Skeletal muscle tissue (tissue), 4 donors: ENCODE data around the gene HAPLN3. TPM values are rescaled to one million over a fixed set of nuclear protein-coding genes. Genes with fewer than 3 reads are reported as not detected.

Source experiments
- H3K27ac ChIP-seq: one replicate; pipeline ENCODE4 v1.7.0; 2013; ENCODE audit warnings: mild to moderate bottlenecking, low read depth, low read length, inconsistent platforms
- H3K27me3 ChIP-seq, 3 donors: one replicate each; pipeline ENCODE4 v1.7.0; 2013; ENCODE audit warnings: low read length in 3 of 3; ENCODE audit not compliant: control insufficient read depth in 3 of 3, insufficient read depth in 3 of 3
- H3K36me3 ChIP-seq, 3 donors: one replicate each; pipeline ENCODE4 v1.7.0; 2013; ENCODE audit warnings: low read length in 3 of 3; ENCODE audit not compliant: control insufficient read depth in 3 of 3, insufficient read depth in 3 of 3
- H3K4me1 ChIP-seq, 3 donors: one replicate each; pipeline ENCODE4 v1.7.0; 2013; ENCODE audit warnings: low read length in 3 of 3, mild to moderate bottlenecking in 3 of 3; ENCODE audit not compliant: control insufficient read depth in 3 of 3, insufficient read depth in 3 of 3
- H3K4me3 ChIP-seq, 3 donors: one replicate each; pipeline ENCODE4 v1.7.0; 2013; ENCODE audit warnings: low read length in 3 of 3
- H3K9ac ChIP-seq, 3 donors: one replicate each; pipeline ENCODE4 v1.7.0; 2013; ENCODE audit warnings: low read length in 3 of 3, mild to moderate bottlenecking in 3 of 3, moderate library complexity in 2 of 3, low read depth in 1 of 3
- H3K9me3 ChIP-seq, 3 donors: one replicate each; pipeline ENCODE4 v1.7.0; 2013; ENCODE audit warnings: low read length in 3 of 3; ENCODE audit not compliant: control insufficient read depth in 3 of 3
- total RNA-seq: library from RNA; depleted of rRNA; stranded (reverse); fragments of >200 nt; gene quantifications from one replicate; pipeline ENCODE4 v1.2.3, GENCODE V29; 2014
- donor health status: Osteomylitis.

HAPLN3 gene
- total RNA-seq, 1 donor from 2014 or later, result 6.3 TPM

DNA sequence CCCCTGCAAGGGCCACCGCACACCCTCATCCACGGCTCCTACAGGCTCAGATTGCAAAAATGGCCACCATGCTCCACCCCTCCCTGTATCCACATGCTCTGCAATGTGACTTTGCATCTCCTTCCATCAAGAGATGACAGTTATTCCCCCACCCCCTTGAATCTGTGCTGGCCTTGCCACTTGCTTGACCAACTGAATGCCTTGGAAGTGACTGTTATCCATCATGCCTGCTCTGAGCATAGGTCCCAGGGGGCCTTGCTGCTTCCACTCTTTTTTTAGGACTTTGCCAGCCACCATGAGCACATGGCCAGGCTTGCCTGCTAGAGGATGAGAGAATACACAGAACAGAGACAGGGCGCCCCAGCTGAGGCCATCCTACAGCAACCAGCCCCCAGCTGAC, 13.6 kb downstream of the HAPLN3 start:
- H3K9me3 ChIP-seq, result no peaks in the 10 kb centered on the region
- no peak overlapping the region for H3K9ac ChIP-seq
- H3K27ac ChIP-seq, result no peak overlapping the region
- peaks cover 0 to 16% (median 0%) of the 10 kb centered on the region in 3 donors for H3K36me3 ChIP-seq
- H3K27me3 ChIP-seq, result no peaks in the 10 kb centered on the region
- H3K4me1 ChIP-seq, result no peaks in the 10 kb centered on the region
- no peak overlapping the region for H3K4me3 ChIP-seq

DNA sequence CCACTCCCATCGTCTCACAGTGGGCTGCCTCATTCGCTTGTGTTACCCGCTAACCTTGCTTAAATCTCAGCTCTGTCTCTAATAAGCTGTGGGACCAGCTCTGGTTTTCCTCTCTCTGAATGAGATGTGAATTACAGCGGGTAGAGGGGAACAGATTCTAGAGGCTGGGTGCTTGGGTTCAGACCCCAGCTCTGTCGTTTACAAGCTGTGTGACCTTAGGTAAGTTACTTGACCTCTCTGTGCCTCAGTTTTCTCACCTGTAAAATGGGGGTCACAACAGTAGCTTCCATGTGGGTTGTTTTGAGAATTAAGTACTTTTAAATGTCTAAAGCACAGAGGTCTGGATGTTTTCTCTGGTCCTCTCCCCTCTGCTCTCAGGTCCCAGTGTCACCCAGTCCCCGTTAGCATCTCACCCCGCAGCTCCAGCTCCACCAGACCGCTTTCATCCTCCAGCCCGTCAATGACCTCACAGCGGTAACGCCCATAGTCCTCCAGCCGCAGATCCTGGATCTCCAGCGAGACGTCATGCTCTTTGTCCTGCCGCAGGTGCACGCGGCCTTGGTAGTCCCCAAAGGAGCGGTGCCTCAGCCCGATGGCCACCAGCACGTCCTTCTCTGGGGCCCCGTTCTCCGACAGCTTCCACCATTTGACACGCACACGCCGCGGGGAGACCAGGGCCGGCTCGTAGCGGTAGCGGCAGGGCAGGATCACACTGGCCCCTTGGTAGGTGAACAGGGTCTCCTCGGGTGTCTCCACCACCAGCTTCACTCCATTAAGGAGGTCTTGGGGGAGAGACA, 14.2 kb downstream of the HAPLN3 start:
- Histone ChIP-seq H3K27ac (no peak overlapping the region), H3K4me3 (no peak overlapping the region), H3K9me3 (no peaks in the 10 kb centered on the region), H3K9ac (no peak overlapping the region), H3K36me3 (peaks cover 0 to 15% (median 0%) of the 10 kb centered on the region in 3 donors), H3K27me3 (no peaks in the 10 kb centered on the region), H3K4me1 (no peaks in the 10 kb centered on the region)

DNA sequence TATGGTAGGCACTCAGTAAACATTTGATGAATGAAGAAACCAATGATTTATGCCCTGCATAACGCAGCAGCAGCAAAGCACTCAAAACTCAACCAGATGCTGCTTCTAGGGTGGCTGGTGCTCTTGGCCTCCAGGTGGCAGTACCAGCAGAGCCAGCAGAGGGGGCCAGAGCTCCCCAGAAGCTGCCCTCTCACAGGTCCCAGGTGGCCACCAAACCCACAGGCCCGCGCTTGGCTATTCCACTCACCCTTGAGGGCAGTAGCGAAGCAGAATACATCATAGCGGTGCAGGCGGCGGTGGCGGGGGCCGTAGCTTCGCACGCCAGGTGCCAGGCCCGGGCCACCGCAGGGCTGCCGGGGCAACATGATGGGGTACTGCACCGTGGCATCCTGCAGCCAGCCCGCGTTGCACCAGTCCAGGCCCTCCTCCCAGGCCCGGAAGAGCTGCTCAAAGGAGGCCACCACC, 16.6 kb downstream of the HAPLN3 start:
- H3K9me3 ChIP-seq, result no peaks in the 10 kb centered on the region
- peaks cover 0 to 4% (median 0%) of the 10 kb centered on the region in 3 donors for H3K27me3 ChIP-seq
- peaks cover 0 to 3% (median 2%) of the 10 kb centered on the region in 3 donors for H3K4me1 ChIP-seq
- no peak overlapping the region for H3K27ac ChIP-seq
- H3K4me3 ChIP-seq, result no peak overlapping the region
- no peak overlapping the region for H3K9ac ChIP-seq
- H3K36me3 ChIP-seq, result peaks cover 0 to 12% (median 0%) of the 10 kb centered on the region in 3 donors

DNA sequence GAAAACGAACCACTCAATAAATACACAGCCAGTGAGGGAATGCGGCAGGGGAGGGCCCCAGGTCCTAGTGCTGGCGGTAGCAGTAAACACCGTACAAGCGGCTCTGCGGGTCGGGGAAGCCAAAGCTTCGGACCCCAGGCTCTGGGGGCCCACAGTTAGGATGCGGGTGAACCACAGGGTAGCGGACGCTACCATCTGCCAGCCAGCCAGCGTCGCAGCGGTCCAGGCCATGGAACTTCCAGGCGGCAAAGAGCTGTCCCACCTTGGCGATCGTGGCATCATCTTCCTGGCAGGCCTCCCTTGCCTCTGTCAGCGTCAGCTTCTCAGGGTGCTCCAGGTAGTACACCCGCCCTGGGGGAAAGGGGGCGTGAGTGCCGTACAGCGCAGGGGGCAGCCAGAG, 17.4 kb downstream of the HAPLN3 start:
- Histone ChIP-seq H3K27me3 (peaks cover 0 to 8% (median 2%) of the 10 kb centered on the region in 3 donors), H3K36me3 (peaks cover 0 to 12% (median 0%) of the 10 kb centered on the region in 3 donors), H3K9me3 (no peaks in the 10 kb centered on the region), H3K9ac (no peak overlapping the region), H3K27ac (no peak overlapping the region), H3K4me1 (peaks cover 0 to 3% (median 2%) of the 10 kb centered on the region in 3 donors), H3K4me3 (no peak overlapping the region)

DNA sequence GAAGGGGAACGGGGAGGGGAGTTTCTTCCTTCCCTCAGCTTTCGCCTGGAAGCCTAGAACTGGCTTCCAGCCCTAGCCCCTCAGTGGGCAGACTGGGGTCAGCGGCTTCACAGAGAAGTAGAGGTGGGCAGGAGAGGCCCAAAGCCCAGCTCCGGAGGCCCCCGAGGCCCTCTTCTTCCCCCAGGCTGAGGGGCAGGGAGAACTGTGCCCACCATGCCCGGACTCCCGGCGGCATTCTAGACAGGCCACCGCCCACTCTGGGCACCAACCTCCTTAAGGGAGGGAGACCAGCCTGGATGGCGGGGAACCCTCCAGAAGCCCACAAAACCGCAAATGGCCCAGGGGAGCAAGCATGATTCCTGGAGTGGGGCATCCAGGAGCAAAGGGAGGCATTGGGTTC, 17.9 kb downstream of the HAPLN3 start:
- peaks cover 0 to 9% (median 4%) of the 10 kb centered on the region in 3 donors for H3K27me3 ChIP-seq
- H3K27ac ChIP-seq, result no peak overlapping the region
- H3K36me3 ChIP-seq, result peaks cover 0 to 12% (median 0%) of the 10 kb centered on the region in 3 donors
- peaks cover 0 to 3% (median 2%) of the 10 kb centered on the region in 3 donors for H3K4me1 ChIP-seq
- no peaks in the 10 kb centered on the region for H3K9me3 ChIP-seq
- no peak overlapping the region for H3K9ac ChIP-seq
- H3K4me3 ChIP-seq, result no peak overlapping the region

DNA sequence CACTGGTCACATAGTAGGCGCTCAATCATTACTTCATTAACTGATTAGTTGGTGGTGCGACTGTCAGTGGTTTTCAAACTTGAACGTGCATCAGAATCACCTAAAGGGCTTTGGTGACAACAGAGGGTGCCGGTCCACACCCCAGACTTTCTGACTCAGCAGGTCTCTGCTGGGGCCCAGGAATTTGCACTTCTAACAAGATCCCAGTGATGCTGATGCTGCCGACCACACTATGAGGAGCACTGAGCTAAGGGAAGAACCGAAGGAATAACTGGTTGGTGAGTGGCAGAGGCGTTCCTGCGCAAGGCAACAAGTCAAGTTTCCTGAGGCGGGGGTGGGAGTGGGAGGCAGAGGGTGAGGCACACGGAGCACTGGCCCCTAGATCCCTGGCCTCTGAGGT, 18.8 kb downstream of the HAPLN3 start:
- Histone ChIP-seq H3K4me1 (peaks cover 0 to 3% (median 2%) of the 10 kb centered on the region in 3 donors), H3K9me3 (no peaks in the 10 kb centered on the region), H3K9ac (no peak overlapping the region), H3K4me3 (no peak overlapping the region), H3K27ac (no peak overlapping the region), H3K27me3 (peaks cover 0 to 17% (median 8%) of the 10 kb centered on the region in 3 donors), H3K36me3 (peaks cover 0 to 12% (median 0%) of the 10 kb centered on the region in 3 donors)

DNA sequence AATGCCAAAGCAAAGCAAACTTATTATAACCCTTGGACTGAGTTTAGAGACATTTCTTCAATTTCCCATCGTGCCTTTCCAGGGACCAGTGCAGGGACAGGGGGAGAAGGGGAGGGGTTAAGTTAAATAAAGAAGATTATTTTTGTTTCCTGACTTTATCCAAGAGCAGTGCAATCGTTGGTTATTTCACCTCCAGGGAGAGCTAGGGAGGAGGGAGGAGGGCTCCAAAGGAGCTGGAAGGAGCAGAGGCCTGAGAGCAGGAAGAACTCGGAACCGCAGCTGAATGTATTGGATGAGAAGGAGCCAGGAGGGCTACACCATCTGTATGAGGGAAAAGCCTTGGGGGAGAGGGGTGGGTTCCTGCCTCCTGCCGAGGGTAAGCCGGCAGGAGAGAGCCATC, 20.7 kb downstream of the HAPLN3 start:
- peaks cover 0 to 3% (median 2%) of the 10 kb centered on the region in 3 donors for H3K4me1 ChIP-seq
- H3K36me3 ChIP-seq, result no peaks in the 10 kb centered on the region
- H3K9ac ChIP-seq, result peak overlapping the region in 2 of 3 donors; percentile 8 to 32
- no peaks in the 10 kb centered on the region for H3K9me3 ChIP-seq
- no peak overlapping the region for H3K27ac ChIP-seq
- no peak overlapping the region for H3K4me3 ChIP-seq
- peaks cover 0 to 17% (median 9%) of the 10 kb centered on the region in 3 donors for H3K27me3 ChIP-seq

DNA sequence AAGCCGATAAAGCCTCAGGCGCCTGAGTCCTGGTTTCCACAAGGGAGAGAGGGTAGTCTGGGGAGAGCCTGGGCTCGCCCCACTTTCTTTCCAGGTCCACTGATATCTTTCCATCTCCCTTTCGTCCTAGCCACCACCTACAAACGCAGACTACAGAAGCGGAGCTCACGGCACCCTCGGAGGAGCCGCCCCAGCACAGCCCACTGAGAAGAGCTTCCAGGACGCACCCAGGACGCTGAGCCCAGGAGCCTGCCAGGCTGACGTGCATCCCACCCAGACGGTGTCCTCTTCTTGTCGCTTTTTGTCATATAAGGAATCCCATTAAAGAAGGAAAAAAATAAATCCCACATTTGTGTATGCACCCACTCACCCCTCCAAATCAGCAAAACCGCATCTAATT, 21.1 kb downstream of the HAPLN3 start:
- H3K4me3 ChIP-seq, result no peak overlapping the region
- H3K27me3 ChIP-seq, result peaks cover 0 to 17% (median 9%) of the 10 kb centered on the region in 3 donors
- H3K9me3 ChIP-seq, result no peaks in the 10 kb centered on the region
- peak overlapping the region in 1 of 3 donors; percentile 32 for H3K9ac ChIP-seq
- no peak overlapping the region for H3K27ac ChIP-seq
- peaks cover 0 to 3% (median 2%) of the 10 kb centered on the region in 3 donors for H3K4me1 ChIP-seq
- H3K36me3 ChIP-seq, result no peaks in the 10 kb centered on the region

DNA sequence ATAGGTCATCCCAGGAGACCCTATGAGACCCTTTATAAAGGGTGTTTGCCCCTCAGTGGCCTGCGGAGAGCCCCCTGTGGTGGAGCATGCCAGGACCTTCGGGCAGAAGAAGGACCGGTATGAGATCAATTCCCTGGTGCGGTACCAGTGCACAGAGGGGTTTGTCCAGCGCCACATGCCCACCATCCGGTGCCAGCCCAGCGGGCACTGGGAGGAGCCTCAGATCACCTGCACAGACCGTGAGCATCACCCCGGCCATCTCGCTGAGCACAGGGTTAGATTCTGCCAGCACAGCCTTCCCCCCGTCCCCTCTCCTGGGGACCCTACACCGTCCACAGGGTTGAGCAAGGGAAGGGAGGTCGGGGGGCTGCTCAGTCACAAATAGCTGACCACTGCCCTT, 21.6 kb downstream of the HAPLN3 start:
- no peak overlapping the region for H3K9ac ChIP-seq
- no peaks in the 10 kb centered on the region for H3K36me3 ChIP-seq
- no peak overlapping the region for H3K4me3 ChIP-seq
- no peaks in the 10 kb centered on the region for H3K9me3 ChIP-seq
- peaks cover 0 to 17% (median 9%) of the 10 kb centered on the region in 3 donors for H3K27me3 ChIP-seq
- H3K27ac ChIP-seq, result no peak overlapping the region
- peaks cover 0 to 3% (median 2%) of the 10 kb centered on the region in 3 donors for H3K4me1 ChIP-seq

DNA sequence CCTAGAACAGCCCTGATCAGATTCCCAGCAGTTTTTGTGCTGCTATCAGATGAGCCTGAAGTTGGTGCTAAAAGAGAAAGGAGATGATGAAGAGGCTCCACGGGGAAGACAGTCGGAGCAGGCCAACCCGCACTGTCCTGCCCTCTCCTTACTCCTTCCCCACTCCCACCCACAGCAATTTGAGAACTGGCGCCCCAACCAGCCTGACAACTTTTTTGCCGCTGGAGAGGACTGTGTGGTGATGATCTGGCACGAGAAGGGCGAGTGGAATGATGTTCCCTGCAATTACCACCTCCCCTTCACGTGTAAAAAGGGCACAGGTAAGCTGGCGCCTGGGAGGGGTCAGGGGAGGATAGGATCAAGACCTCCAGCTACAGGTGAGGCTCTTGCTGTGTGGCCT, 22.6 kb downstream of the HAPLN3 start:
- H3K4me3 ChIP-seq, result no peak overlapping the region
- no peak overlapping the region for H3K9ac ChIP-seq
- H3K4me1 ChIP-seq, result peaks cover 0 to 3% (median 2%) of the 10 kb centered on the region in 3 donors
- H3K27ac ChIP-seq, result no peak overlapping the region
- peaks cover 0 to 17% (median 9%) of the 10 kb centered on the region in 3 donors for H3K27me3 ChIP-seq
- H3K36me3 ChIP-seq, result no peaks in the 10 kb centered on the region
- H3K9me3 ChIP-seq, result no peaks in the 10 kb centered on the region
